Suppressor macrophage treated with lipopolysaccharide for 1 hour (primary cell): ENCODE data around the gene C14orf119.
"Not testable (repeated sequence)": the region's sequence is repeated elsewhere in the genome, so short reads cannot be mapped to it uniquely, and the experiment has no call there.

Experiments used
- DNase-seq, 3 donors: peaks; one replicate each; pipeline ENCODE4 v3.0.0-alpha.2; 2020 to 2022

The C14orf119 gene

GRCh38 chr14:23091294-23092225 is 3.7 kb upstream of the C14orf119 start:
- no peak for DNase-seq

GRCh38 chr14:23093104-23093503 is 2.2 kb upstream of the C14orf119 start:
- no peak for DNase-seq

DNA sequence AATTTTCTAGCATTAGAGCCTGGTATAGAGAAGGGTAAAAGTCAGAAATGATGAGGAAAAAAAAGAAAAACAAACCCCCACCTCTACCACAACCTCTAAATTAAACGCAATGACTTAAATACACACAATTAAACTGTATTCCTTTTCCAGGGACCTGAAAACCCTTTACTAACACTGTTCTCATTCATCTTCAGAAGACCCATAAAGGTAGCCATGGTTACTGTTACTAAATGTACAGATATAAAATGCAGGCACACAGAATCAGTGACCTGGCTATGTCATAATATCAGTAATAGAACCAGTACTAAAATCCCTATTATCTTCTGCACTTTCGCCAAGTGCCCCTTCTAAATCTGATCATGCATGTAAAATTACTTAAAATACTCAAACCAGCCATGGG is 1.8 kb upstream of the C14orf119 start:
- no peak for DNase-seq

DNA sequence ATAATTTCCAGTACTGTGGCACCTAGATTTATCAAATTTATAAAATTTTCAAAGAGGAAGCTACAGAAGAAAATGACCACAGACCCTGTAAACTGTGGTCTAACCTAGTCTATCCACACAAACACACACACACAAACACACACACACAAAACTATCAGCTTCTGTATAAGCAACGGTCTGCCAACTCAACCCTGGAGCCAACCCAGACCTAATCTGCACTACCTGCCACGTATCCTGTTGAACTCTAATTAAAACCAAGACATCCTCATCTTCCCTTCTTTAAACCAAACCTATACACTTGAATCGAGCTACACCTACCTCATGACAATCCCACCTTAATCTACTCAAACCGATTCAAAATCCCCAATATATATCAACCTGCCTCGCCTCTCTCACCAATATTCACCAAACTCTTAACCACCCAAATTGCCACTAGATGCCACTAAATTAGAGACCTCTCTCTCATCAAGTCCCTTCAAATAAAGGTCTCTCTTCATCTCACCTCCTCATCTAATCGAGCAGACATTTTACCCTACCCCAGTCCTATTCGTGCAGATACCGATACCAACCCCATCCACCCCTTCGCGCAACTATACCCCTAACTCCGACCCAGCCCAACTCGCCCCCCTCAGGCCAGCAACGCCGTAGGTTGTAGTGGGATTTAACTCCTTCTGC is 1.2 kb upstream of the C14orf119 start:
- DNase-seq, result no peak

DNA sequence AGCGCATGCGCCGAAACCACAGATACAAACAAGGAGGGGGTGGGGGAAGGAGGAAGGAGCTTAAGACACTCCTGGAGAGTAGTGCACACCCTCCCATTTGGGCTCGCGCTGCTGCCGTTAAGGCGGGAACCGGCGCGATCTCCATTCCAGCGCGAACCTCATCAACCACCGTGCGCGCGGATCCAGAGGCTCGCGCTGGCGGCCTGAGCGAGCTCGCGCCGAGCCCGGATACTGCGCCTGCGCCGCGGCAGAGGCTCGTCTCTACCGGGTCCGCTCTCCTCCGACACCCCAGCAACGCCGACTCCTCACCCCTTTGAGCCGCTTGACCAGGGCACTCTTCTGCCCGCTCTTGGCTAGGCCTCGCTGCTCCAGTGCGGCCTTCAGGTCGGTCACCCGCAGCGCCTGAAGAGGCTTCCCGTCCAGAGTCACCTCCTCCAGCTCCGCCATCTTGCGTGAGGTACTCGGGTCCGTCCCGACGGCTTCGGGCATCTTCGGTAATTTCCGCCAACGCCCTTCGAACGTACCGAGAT is 574 bp upstream of the C14orf119 start, which contains the start of gene ACIN1:
TSS of gene ACIN1 (minus strand) at position 471 of the 530 bp plus-strand sequence. CDS start at position 447, 24 bp downstream.
- peak; percentile 77 to 82 (median 81) for DNase-seq

DNA sequence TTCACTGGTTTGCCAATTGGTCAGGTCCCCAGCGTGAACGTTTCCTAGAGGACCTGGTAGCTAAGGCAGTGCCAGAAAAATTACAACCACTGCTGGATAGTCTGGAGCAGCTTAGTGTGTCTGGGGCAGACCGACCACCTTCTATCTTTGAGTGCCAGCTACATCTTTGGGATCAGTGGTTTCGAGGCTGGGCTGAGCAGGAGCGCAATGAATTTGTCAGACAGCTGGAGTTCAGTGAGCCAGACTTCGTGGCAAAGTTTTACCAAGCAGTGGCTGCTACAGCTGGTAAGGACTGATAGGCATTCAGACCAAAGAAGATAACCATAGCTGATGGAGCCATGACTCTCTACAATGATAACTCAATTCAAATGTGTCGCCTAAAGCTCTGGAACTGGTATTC is 2.5 kb downstream of the C14orf119 start:
- no peak for DNase-seq

DNA sequence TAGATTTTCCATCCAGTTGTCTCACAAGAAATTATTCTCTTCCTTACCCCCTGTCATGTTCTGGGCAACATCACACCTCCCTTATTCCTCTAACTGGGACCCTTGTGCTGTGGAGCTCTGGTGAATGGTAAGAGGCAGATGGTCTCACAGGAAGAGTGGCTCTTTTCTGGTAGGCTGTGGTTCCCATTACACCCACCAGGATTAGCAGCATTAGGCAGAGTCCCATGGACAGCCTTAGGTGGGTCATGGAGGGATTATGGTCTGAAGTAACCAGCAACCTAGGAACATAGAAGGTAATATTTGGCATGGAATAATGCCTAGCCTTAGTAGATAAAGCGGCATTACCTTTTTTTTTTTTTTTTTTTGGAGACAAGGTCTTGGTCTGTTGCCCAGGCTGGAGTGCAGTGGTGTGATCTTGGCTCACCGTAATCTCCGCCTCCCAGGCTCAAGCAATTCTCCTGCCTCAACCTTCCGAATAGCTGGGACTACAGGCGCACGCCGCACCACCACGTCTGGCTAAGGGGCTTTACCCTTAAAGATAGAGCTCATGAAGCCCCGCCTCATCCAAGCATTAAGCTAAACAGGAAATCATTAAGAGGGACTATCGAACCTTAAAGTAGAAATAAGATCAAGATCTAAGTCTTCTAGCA is 4.0 kb downstream of the C14orf119 start:
- DNase-seq, result no peak

DNA sequence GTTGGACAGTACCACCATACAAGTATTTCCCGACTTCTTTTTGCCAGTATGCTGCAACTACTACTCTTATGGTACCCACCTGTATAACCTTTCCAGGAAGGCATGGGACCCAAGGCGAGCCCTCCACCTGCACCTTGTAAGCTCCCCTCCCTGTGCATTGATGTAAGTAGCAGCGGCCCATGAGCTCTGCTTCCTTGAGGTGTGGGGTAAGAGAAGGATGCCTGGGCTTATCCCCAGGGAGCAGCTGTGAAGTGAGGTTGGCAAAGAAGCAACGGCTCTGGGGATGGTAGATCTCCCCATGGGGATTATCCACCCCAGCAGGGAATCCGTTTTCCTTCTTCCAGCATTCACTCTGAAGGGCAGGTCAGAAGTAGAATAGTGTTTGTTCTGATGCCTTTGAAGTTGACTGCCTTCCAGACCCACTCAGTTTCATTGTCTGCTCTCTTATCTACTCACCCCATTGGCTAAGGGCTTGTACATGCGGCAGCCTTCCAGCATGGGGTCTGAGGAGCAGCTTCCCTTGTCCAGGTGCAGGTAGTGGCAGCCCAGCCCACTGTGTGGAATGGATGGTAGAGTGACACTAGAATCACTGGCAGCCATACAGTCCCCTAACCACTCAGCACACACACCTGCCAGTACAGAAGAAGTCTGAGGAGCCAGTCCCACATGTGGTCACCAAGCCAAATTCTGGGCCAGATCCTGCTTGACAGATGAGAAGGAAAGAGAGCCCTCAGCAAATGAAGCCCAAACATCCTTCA is 6.1 kb downstream of the C14orf119 start:
- DNase-seq, result no peak

DNA sequence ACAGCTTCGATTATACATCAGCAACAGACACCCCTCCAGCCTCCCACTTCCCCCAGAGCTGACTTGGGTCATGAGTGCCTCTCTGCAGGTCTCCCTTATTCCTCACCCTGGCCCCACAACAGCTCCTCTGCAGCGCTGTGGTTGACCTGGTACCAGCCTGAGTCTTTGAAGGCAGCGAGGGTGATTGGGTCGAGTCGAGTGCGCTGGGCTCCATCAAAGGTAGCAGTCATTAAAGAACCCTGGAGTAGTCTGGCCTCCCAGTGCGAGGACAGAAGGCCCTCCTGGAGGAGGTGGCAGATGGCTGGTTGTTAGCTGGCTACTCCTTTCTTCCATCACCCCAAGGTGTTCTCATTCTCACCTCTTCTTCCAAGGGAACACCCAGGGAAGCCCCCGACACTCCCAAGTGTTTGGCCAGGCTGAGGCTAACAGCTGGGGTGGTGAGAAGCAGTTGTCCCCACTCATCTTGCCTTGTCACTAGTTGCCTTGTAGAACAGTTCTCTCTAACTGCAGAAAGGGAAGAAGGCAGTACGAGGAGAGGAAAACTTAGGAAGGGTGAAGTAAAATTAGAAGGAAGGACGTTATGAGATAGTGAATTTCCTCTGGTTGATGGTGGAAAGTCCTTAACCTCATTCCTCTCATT is 6.8 kb downstream of the C14orf119 start:
- DNase-seq, result no peak

GRCh38 chr14:23102801-23103200 is 7.5 kb downstream of the C14orf119 start:
- DNase-seq, result no peak

DNA sequence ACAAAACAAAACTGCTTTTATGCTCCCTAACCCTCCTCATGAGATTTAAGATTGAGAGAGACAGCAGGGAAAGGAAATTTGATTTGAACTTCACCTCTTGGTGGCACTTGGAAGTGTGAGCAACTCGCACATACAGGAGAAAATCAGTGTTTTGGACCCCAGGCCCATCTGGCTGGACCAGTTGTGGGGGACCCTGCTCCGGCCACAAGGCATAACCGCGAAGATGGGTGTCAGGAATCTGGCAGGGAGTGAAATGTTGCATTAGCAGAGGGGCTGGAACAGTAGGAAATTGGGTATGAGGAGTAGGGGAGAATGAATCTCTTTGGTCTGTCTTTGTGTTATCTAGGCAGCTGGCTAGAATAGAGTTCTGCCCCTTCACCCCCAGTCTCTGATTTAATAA is 8.3 kb downstream of the C14orf119 start:
- DNase-seq, result no peak

DNA sequence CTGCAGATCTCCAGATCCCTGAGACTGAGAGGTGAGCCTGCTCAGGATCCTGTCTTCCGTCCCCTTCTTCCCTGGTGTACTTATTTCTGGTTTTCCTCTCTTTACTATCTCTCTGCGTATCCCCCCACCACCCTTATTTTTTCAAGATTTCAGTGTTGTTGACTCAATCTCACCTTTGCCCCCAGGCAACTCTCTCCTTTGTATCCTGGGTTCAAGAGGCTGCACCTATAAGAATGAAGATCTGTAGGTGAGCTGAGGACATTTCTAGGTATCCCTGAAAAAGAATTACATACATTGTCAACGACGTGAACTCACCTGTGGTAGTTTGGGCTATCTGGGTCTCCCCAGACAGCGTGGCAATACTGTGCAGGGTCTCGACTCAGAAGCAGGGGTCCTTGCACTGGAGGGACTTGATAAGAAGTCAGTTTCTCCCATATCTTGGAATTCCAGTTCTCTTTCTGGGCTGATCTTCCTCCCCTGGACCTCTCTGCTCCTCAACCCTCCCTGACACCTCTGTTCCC is 8.8 kb downstream of the C14orf119 start:
- DNase-seq, result no peak

- DNase-seq, result no peak
Observed at GRCh38 chr14:23104591-23105347, 9.5 kb downstream of the C14orf119 start, which contains the start of gene CIROP. CIROP (minus strand) TSS chr14:23104989; CDS start chr14:23104920, 69 bp downstream.

GRCh38 chr14:23105348-23105824 is 10.1 kb downstream of the C14orf119 start:
- no peak for DNase-seq

DNA sequence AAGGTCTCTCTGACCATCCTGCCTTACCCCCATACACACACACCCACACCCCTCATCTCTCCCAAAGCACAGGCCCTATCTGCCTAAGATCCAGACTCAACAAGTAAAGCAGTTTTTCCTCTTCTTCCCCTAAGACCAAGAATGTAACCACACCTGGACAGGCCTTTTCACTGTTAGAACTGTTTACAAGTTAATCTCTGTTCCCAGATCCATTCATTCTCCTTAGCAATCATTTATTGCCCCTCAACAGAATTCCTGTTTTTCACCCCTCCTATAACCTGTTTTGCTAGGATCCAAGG is 11.4 kb downstream of the C14orf119 start:
- no peak for DNase-seq

DNA sequence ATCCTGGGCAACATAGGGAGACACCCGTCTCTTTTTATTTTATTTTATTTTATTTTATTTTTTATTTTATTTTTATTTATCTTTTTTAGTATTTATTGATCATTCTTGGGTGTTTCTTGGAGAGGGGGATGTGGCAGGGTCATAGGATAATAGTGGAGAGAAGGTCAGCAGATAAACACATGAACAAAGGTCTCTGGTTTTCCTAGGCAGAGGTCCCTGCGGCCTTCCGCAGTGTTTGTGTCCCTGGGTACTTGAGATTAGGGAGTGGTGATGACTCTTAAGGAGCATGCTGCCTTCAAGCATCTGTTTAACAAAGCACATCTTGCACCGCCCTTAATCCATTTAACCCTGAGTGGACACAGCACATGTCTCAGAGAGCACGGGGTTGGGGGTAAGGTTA is 12.3 kb downstream of the C14orf119 start:
- not testable (repeated sequence) for DNase-seq

DNA sequence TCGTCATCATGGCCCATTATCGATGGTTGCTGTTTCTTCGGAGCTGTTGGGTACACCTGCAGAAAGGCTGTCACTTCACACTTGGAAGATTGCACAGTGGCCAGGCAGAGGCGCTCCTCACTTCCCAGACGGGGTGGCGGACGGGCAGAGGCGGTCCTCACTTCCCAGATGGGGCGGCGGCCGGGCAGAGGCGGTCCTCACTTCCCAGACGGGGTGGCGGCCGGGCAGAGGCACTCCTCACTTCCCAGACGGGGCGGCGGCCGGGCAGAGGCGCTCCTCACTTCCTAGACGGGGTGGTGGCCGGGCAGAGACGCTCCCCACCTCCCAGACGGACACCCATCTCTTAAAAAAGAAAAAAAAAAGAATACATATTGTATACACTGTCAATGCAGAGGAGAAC is 12.9 kb downstream of the C14orf119 start:
- DNase-seq, result not testable (repeated sequence)

DNA sequence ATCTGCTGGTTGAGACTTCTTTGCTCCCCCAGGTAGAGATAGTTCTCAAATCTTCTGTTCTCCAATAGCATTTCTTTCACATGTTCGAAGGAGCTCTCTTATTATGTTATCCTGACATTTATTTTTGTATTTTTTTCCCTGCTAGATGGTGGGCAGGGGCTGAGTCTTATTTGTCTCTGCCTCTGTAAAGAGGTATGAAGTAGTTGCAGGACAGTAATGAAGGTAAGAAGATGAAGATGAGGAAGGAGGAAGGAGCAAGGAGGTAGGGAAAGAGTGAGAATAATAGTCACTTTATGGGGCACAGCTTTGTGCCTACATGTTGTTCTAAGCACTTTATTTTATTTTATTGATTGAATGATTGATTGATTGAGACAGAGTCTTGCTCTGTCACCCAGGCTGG is 14.5 kb downstream of the C14orf119 start:
- no peak for DNase-seq

- DNase-seq, result no peak
Observed at GRCh38 chr14:23110579-23111365, 15.5 kb downstream of the C14orf119 start.
